Cardiac muscle cell (in vitro differentiated cells and primary cell): ENCODE data around the gene FAXDC2. TPM values are rescaled to one million over a fixed set of nuclear protein-coding genes. Genes with fewer than 3 reads are reported as not detected.

Experiments used
- DNase-seq, 2 donors: peaks; one replicate each; pipeline versions ENCODE4 v3.0.0 to v3.0.0-alpha.2; 2010 to 2017; ENCODE audit warnings: low read depth in 1 of 2, low spot score in 1 of 2
- H3K27ac ChIP-seq: fragments of 200-600 bp; sonication (generic); 2 replicates; pipeline ENCODE4 v1.5.1; 2016
- H3K27me3 ChIP-seq: fragments of 200-600 bp; sonication (generic); 2 replicates; pipeline ENCODE4 v1.6.0; 2016; ENCODE audit warnings: control low read depth
- H3K36me3 ChIP-seq: fragments of 200-600 bp; sonication (generic); 2 replicates; pipeline ENCODE4 v1.5.1; 2016; ENCODE audit warnings: control low read depth
- H3K4me1 ChIP-seq: fragments of 200-600 bp; sonication (generic); 2 replicates; pipeline ENCODE4 v1.8.1; 2017; ENCODE audit warnings: low read depth, mild to moderate bottlenecking, mixed run types
- H3K4me3 ChIP-seq: fragments of 200-600 bp; sonication (generic); 2 replicates; pipeline ENCODE4 v1.5.1; 2016; ENCODE audit warnings: mild to moderate bottlenecking
- H3K9me3 ChIP-seq: fragments of 200-600 bp; sonication (generic); 2 replicates; pipeline ENCODE4 v1.5.1; 2017; ENCODE audit warnings: low read depth, mild to moderate bottlenecking, control low read depth
- polyA plus RNA-seq: library from polyadenylated mRNA; unstranded; fragments of >200 nt; fragmentation: Nextera tagmentation; extraction: Ambion mirVana; gene quantifications from 2 replicates; pipeline ENCODE4 v1.2.1, GENCODE V29; 2016
- total RNA-seq: library from RNA; depleted of rRNA; stranded (reverse); fragments of >200 nt; gene quantifications from 2 replicates; pipeline ENCODE4 v1.2.3, GENCODE V29; 2016
- TF ChIP-seq, protein P1 (sequence below): IDR thresholded peaks from 2 replicates; pipeline ENCODE4 v1.5.1; 2012; ENCODE audit warnings: low read depth, mild to moderate bottlenecking, low read length

FAXDC2 gene
- total and polyA plus RNA-seq, 2 experiments from 2014 or later: 25.1 to 39.4 TPM

DNA sequence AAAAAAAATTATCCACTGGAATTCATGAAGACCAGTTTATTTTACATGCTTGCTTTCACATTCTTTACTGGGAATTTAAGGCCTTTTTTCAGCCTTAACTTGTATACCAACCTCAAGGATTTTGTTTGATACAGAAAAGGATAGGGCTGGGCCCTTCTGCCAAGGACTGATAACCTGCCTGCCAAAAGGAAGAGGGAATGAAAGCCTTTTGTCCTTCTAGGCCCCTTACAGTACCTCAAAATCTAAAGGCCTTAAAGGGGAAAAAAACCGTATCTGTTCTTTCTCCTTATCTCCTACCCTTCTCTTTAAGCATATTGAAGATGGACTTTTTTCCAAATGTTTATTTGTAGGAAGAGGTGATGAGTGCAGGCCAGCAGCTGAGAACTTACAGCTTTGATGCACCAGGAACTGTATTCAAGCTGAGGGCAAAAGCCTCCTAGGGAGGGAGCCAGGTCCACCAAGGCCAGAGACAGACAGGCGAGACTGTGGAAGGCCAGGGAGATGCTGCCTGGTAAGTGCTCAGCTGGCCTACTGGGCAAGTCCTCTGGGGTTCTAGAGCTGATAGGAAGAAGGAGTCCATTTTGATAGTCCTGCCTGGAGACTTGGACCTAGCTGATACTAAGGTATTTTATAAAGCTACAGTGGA lies 31.8 kb downstream of the FAXDC2 start:
- peak overlapping the region; percentile 68 for H3K27ac ChIP-seq
- DNase-seq: no peak
- H3K27me3 ChIP-seq: no peaks in the 10 kb centered on the region
- H3K36me3 ChIP-seq: peaks cover 29% of the 10 kb centered on the region
- TF ChIP-seq, protein P1, sequence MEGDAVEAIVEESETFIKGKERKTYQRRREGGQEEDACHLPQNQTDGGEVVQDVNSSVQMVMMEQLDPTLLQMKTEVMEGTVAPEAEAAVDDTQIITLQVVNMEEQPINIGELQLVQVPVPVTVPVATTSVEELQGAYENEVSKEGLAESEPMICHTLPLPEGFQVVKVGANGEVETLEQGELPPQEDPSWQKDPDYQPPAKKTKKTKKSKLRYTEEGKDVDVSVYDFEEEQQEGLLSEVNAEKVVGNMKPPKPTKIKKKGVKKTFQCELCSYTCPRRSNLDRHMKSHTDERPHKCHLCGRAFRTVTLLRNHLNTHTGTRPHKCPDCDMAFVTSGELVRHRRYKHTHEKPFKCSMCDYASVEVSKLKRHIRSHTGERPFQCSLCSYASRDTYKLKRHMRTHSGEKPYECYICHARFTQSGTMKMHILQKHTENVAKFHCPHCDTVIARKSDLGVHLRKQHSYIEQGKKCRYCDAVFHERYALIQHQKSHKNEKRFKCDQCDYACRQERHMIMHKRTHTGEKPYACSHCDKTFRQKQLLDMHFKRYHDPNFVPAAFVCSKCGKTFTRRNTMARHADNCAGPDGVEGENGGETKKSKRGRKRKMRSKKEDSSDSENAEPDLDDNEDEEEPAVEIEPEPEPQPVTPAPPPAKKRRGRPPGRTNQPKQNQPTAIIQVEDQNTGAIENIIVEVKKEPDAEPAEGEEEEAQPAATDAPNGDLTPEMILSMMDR: no peak
- H3K4me3 ChIP-seq: no peak overlapping the region
- no peaks in the 10 kb centered on the region for H3K4me1 ChIP-seq
- no peaks in the 10 kb centered on the region for H3K9me3 ChIP-seq

DNA sequence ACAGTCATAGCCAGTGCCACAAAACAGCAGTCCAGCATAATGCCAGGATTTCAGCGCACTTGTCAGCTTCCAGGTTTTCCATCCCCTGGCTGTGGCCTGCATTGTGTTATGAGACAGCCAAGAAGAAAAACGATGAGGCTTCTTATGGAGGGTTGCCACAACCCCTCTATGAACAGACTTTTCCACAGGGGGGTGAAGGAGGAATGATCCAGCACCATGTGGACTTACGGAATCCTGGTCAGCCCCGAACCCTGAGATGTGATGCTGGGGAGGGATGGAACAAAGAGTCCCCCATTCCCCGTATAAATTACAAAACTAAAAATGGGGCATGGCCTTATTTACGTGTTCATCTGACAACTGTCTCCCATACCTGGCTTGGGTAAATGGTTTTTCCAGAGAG lies 32.6 kb downstream of the FAXDC2 start:
- no peak overlapping the region for H3K4me3 ChIP-seq
- peak overlapping the region; percentile 68 for H3K27ac ChIP-seq
- H3K36me3 ChIP-seq: peaks cover 29% of the 10 kb centered on the region
- TF ChIP-seq, protein P1: no peak
- no peaks in the 10 kb centered on the region for H3K27me3 ChIP-seq
- no peaks in the 10 kb centered on the region for H3K9me3 ChIP-seq
- H3K4me1 ChIP-seq: no peaks in the 10 kb centered on the region
- DNase-seq: no peak

DNA sequence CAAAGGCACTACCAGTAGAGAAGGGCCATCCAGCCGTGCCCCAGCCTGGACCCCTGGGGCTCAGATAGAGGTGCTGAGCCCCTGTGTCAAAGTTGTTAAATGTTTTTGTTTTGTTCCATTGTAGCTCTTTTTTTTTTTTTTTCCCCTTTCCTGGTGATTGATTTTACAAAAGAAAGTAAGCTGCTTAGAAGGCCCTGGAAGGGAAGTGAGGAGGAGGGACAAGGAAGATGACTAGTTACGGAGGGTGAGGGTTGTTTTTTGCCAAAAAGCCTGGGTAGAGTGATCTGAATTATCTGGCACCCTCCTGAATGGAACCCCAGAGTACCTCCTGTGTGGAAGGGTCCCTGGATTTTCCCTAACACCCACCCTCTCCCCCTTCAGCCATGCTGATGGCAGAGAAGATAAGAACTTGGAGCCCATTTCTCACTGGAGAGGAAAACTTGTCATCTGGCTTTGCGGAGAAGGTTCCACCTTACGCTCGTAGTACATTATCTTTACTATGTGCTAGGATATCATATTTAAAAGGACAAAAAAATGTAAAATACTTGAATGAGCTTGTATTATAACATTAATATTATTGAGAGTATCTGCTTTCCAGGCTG lies 33.4 kb downstream of the FAXDC2 start:
- no peaks in the 10 kb centered on the region for H3K4me1 ChIP-seq
- H3K27me3 ChIP-seq: no peaks in the 10 kb centered on the region
- H3K9me3 ChIP-seq: no peaks in the 10 kb centered on the region
- peaks cover 37% of the 10 kb centered on the region for H3K36me3 ChIP-seq
- H3K4me3 ChIP-seq: no peak overlapping the region
- TF ChIP-seq, protein P1: no peak
- H3K27ac ChIP-seq: peak overlapping the region; percentile 68
- DNase-seq: no peak

DNA sequence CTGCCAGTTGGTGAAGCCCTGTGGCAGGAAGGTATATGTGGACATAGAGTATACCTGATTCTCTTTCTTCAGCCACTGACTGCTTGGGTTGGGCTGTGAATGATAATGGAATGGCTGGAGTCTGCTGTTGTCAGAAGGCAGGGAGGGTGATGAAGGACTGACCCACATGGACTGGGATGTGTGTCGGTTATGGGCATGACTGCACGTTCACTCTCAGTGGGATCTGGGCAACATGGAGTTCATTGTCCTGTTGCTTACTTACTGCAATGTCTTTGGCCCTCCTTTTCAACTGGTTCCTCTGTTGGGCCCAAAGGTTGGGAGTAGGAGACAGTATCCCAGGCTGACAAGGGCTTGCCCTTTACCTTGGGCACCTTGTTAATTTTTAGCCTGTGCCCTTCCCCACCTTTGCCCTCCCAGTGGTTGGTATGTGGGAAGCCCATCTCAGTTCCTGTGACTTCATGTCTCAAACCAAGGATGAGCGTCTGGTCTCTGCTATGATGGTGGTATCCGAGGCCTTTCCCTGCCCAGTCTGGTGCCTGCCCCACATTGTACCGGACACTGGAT lies 34.6 kb downstream of the FAXDC2 start:
- DNase-seq: no peak
- H3K36me3 ChIP-seq: peaks cover 39% of the 10 kb centered on the region

DNA sequence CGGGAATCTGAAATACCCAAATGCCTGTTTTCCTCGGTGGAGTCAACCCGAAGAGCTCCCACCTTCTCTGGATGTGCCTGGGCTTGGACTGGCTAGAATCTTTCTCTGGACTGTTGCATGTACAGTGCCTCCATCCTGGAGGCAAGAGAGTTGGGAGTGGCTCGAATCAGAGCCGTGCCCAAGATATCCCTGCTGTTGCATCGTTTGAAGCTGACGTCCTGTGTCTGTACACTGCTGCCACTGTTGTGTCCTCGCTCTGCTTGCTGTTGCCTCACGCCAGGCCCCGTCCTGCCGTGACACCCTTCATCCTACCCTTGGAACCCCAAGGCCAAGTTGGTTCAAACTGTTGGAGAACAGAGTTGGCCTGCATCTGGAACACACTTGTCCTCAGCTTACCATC lies 35.4 kb downstream of the FAXDC2 start:
- TF ChIP-seq, protein P1: no peak
- DNase-seq: no peak
- H3K9me3 ChIP-seq: no peaks in the 10 kb centered on the region
- H3K36me3 ChIP-seq: peaks cover 40% of the 10 kb centered on the region
- H3K27me3 ChIP-seq: no peaks in the 10 kb centered on the region
- H3K27ac ChIP-seq: no peak overlapping the region
- H3K4me1 ChIP-seq: no peaks in the 10 kb centered on the region
- no peak overlapping the region for H3K4me3 ChIP-seq

More for the DNA sequence above, 34.6 kb downstream of the FAXDC2 start:
- TF ChIP-seq, protein P1: no peak
- no peaks in the 10 kb centered on the region for H3K4me1 ChIP-seq
- H3K27ac ChIP-seq: no peak overlapping the region
- H3K27me3 ChIP-seq: no peaks in the 10 kb centered on the region
- no peaks in the 10 kb centered on the region for H3K9me3 ChIP-seq
- H3K4me3 ChIP-seq: no peak overlapping the region
